Neuronal stem cell (in vitro differentiated cells): Measurements from ENCODE around the gene ABI3BP.

Experiments
- DNase-seq: peaks from one replicate; pipeline ENCODE4 v3.0.0-alpha.2; 2013; ENCODE audit warnings: low spot score
- H2AFZ ChIP-seq: one replicate; pipeline ENCODE4 v1.6.1; 2013; ENCODE audit warnings: mild to moderate bottlenecking, low read length, inconsistent platforms
- H2AK5ac ChIP-seq: 2 replicates; pipeline ENCODE4 v1.6.1; 2013; ENCODE audit warnings: low read depth, mild to moderate bottlenecking, inconsistent platforms, low read length, moderate library complexity, mixed read lengths
- H2BK120ac ChIP-seq: 2 replicates; pipeline ENCODE4 v1.6.1; 2013; ENCODE audit warnings: low read depth, mild to moderate bottlenecking, inconsistent platforms, low read length, moderate library complexity, mixed read lengths
- H2BK12ac ChIP-seq: one replicate; pipeline ENCODE4 v1.6.1; 2013; ENCODE audit warnings: low read length, inconsistent platforms
- H2BK15ac ChIP-seq: 2 replicates; pipeline ENCODE4 v1.6.1; 2013; ENCODE audit warnings: mild to moderate bottlenecking, low read length, inconsistent platforms, mixed read lengths
- H2BK5ac ChIP-seq: one replicate; pipeline ENCODE4 v1.6.1; 2013; ENCODE audit warnings: inconsistent platforms, mild to moderate bottlenecking, low read length, moderate library complexity
- H3K14ac ChIP-seq: one replicate; pipeline ENCODE4 v1.6.1; 2013; ENCODE audit warnings: low read length, inconsistent platforms
- H3K18ac ChIP-seq: 2 replicates; pipeline ENCODE4 v1.6.1; 2013; ENCODE audit warnings: low read length, inconsistent platforms
- H3K23ac ChIP-seq: 2 replicates; pipeline ENCODE4 v1.6.1; 2013; ENCODE audit warnings: low read depth, mild to moderate bottlenecking, mixed read lengths, low read length, inconsistent platforms; ENCODE audit not compliant: poor library complexity
- H3K27ac ChIP-seq: replicated peaks from 3 replicates; pipeline ENCODE4 v1.5.1; 2013; ENCODE audit warnings: low read length, inconsistent platforms
- H3K27me3 ChIP-seq, 3 experiments: 2 replicates each; pipeline ENCODE4 v1.6.1; 2013; ENCODE audit warnings: low read length in 3 of 3, mild to moderate bottlenecking in 2 of 3, inconsistent platforms in 1 of 3, low read depth in 1 of 3, mixed read lengths in 1 of 3, moderate library complexity in 1 of 3; ENCODE audit not compliant: control insufficient read depth in 3 of 3, insufficient read depth in 3 of 3
- H3K36me3 ChIP-seq, 2 donors: replicated peaks in 1 of 2; 2 replicates each; pipeline ENCODE4 v1.6.1; 2013; ENCODE audit warnings: low read length in 2 of 2; ENCODE audit not compliant: control insufficient read depth in 2 of 2, insufficient read depth in 2 of 2
- H3K4ac ChIP-seq: 2 replicates; pipeline ENCODE4 v1.6.1; 2013; ENCODE audit warnings: inconsistent platforms, mild to moderate bottlenecking, low read length, moderate library complexity
- H3K4me1 ChIP-seq, 2 donors: 1 replicate in 1 of 2; 2 replicates in 1 of 2; pipeline ENCODE4 v1.6.1; 2013; ENCODE audit warnings: low read length in 2 of 2, low read depth in 1 of 2; ENCODE audit not compliant: control insufficient read depth in 2 of 2, insufficient read depth in 1 of 2
- H3K4me2 ChIP-seq: one replicate; pipeline ENCODE4 v1.6.1; 2013; ENCODE audit warnings: mild to moderate bottlenecking, low read length, inconsistent platforms; ENCODE audit not compliant: insufficient read depth, poor library complexity, severe bottlenecking
- H3K4me3 ChIP-seq, 2 donors: 2 replicates each; pipeline ENCODE4 v1.5.1; 2013; ENCODE audit warnings: low read length in 2 of 2, mild to moderate bottlenecking in 2 of 2, inconsistent platforms in 1 of 2, moderate library complexity in 1 of 2
- H3K79me1 ChIP-seq: one replicate; pipeline ENCODE4 v1.6.1; 2013; ENCODE audit warnings: low read depth, mild to moderate bottlenecking, inconsistent platforms, low read length, moderate library complexity
- H3K9ac ChIP-seq: one replicate; pipeline ENCODE4 v1.6.1; 2013; ENCODE audit warnings: mild to moderate bottlenecking, low read depth, low read length, inconsistent platforms; ENCODE audit not compliant: poor library complexity
- H3K9me3 ChIP-seq, 2 donors: replicated peaks in 1 of 2; 2 replicates each; pipeline versions ENCODE3 to v1.6.1; 2013; ENCODE audit warnings: low read length in 2 of 2, mild to moderate bottlenecking in 2 of 2, inconsistent platforms in 1 of 2, low read depth in 1 of 2, mixed read lengths in 1 of 2, moderate library complexity in 1 of 2; ENCODE audit not compliant: control insufficient read depth in 2 of 2, insufficient read depth in 1 of 2
- H4K8ac ChIP-seq: one replicate; pipeline ENCODE4 v1.6.1; 2013; ENCODE audit warnings: low read depth, mild to moderate bottlenecking, inconsistent platforms, low read length, moderate library complexity
- H4K91ac ChIP-seq: one replicate; pipeline ENCODE4 v1.6.1; 2013; ENCODE audit warnings: low read length, low read depth, mild to moderate bottlenecking, inconsistent platforms; ENCODE audit not compliant: poor library complexity
- WGBS, 2 donors: extraction: QIAGEN DNeasy Blood & Tissue Kit; methylation state at CpG; one replicate each; pipeline ENCODE4 v1.1.7; 2013; ENCODE audit warnings: missing lambda C conversion rate in 2 of 2, mixed read lengths in 1 of 2; ENCODE audit not compliant: insufficient read length in 2 of 2, insufficient replicate concordance in 1 of 2; ENCODE audit errors: extremely low coverage in 2 of 2; 5-methylcytosine and 5-hydroxymethylcytosine counted together

ABI3BP gene

GRCh38 chr3:100941451-100941850, 51.8 kb downstream of the ABI3BP start:
- Histone ChIP-seq H3K27ac (no peak overlapping the region), H3K27me3 (no peaks in the 10 kb centered on the region), H3K4me1 (no peaks in the 10 kb centered on the region), H4K91ac (no peak overlapping the region), H2BK12ac (no peak overlapping the region), H2BK120ac (no peak overlapping the region), H2BK5ac (no peak overlapping the region), H3K79me1 (no peaks in the 10 kb centered on the region), H2AK5ac (no peak overlapping the region), H2BK15ac (no peak overlapping the region), H3K9ac (no peak overlapping the region), H3K4me2 (no peak overlapping the region), H4K8ac (no peak overlapping the region), H3K4me3 (no peak overlapping the region), H3K23ac (no peak overlapping the region), H3K9me3 (no peaks in the 10 kb centered on the region), H3K18ac (no peak overlapping the region), H3K36me3 (no peaks in the 10 kb centered on the region), H3K14ac (no peak overlapping the region), H3K4ac (no peak overlapping the region), H2AFZ (no peak overlapping the region)
- WGBS, 2 donors, result no CpG with 5 or more reads among the region's 2 CpGs
- no peak for DNase-seq

DNA sequence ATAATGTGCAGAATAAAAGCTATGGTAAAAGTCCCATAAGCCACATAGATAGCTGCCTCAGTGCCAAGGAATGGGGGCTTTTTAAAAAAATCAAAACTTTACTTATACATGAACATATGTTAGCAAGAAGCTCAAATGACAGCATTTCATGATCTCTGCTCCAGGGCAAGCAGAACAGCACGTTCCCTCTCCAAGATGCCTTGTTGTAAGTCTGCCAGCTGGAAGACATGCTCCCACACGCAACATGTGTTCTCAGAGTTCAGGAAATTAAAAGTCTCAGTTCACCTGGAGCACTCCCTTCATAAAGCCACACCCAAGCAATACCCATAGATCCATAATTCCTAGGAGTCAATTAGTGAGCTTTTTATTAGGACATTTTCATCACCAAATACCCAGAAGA, 52.2 kb downstream of the ABI3BP start:
- no peaks in the 10 kb centered on the region for H3K79me1 ChIP-seq
- H3K23ac ChIP-seq, result no peak overlapping the region
- no peak overlapping the region for H2BK12ac ChIP-seq
- H3K4me1 ChIP-seq, result no peaks in the 10 kb centered on the region
- no peak for DNase-seq
- H3K36me3 ChIP-seq, result no peaks in the 10 kb centered on the region
- H3K27ac ChIP-seq, result no peak overlapping the region
- H3K9ac ChIP-seq, result no peak overlapping the region
- no peak overlapping the region for H3K4me2 ChIP-seq
- H3K18ac ChIP-seq, result no peak overlapping the region
- H2BK120ac ChIP-seq, result no peak overlapping the region
- no peak overlapping the region for H2AK5ac ChIP-seq
- no peak overlapping the region for H4K8ac ChIP-seq
- H2BK5ac ChIP-seq, result no peak overlapping the region
- WGBS, 2 donors, result no CpG with 5 or more reads among the region's 2 CpGs
- no peak overlapping the region for H2BK15ac ChIP-seq
- H3K4me3 ChIP-seq, result no peak overlapping the region
- no peak overlapping the region for H3K4ac ChIP-seq
- no peak overlapping the region for H2AFZ ChIP-seq
- H3K14ac ChIP-seq, result no peak overlapping the region
- no peak overlapping the region for H4K91ac ChIP-seq
- H3K9me3 ChIP-seq, result no peaks in the 10 kb centered on the region
- no peaks in the 10 kb centered on the region for H3K27me3 ChIP-seq

DNA sequence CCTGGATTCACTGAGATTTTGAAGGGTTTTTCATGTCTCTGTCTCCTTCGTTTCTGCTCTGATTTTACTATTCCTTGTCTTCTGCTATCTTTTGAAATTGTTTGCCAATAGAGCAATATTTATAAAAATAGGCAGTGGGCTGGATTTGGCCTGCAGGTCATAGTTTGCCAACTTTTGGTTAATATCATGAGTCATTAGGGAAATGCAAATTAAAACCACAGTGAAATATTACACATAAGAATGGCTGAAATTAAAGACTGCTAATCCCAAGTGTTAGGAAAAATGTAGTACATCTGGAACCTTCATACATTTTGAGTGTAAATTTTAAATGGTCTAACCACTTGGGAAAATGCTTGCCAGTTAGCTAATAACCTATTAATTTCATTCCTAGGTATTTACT, 56.3 kb downstream of the ABI3BP start:
- Histone ChIP-seq H4K8ac (no peak overlapping the region), H3K27me3 (no peaks in the 10 kb centered on the region), H3K4me2 (no peak overlapping the region), H2BK120ac (no peak overlapping the region), H4K91ac (no peak overlapping the region), H2BK12ac (no peak overlapping the region), H3K4me1 (no peaks in the 10 kb centered on the region), H3K27ac (no peak overlapping the region), H3K4ac (no peak overlapping the region), H2AFZ (no peak overlapping the region), H3K18ac (no peak overlapping the region), H2AK5ac (no peak overlapping the region), H3K23ac (no peak overlapping the region), H3K9me3 (no peaks in the 10 kb centered on the region), H3K36me3 (no peaks in the 10 kb centered on the region), H3K79me1 (no peaks in the 10 kb centered on the region), H3K14ac (no peak overlapping the region), H3K4me3 (no peak overlapping the region), H2BK5ac (no peak overlapping the region), H3K9ac (no peak overlapping the region), H2BK15ac (no peak overlapping the region)
- WGBS, 2 donors, result no CpG with 5 or more reads among the region's 1 CpG
- DNase-seq, result no peak

- H4K91ac ChIP-seq, result no peak overlapping the region
- DNase-seq, result no peak
- no peak overlapping the region for H4K8ac ChIP-seq
- no peaks in the 10 kb centered on the region for H3K27me3 ChIP-seq
- no peaks in the 10 kb centered on the region for H3K79me1 ChIP-seq
- no peak overlapping the region for H3K18ac ChIP-seq
- no peaks in the 10 kb centered on the region for H3K9me3 ChIP-seq
- H3K36me3 ChIP-seq, result no peaks in the 10 kb centered on the region
- H3K23ac ChIP-seq, result no peak overlapping the region
- no peak overlapping the region for H2BK15ac ChIP-seq
- H3K14ac ChIP-seq, result no peak overlapping the region
- no peak overlapping the region for H2AK5ac ChIP-seq
- H2BK12ac ChIP-seq, result no peak overlapping the region
- H2BK120ac ChIP-seq, result no peak overlapping the region
- H3K4ac ChIP-seq, result no peak overlapping the region
- H2AFZ ChIP-seq, result no peak overlapping the region
- no peak overlapping the region for H2BK5ac ChIP-seq
- no CpG with 5 or more reads among the region's 4 CpGs for WGBS, 2 donors
- no peaks in the 10 kb centered on the region for H3K4me1 ChIP-seq
- no peak overlapping the region for H3K4me2 ChIP-seq
- no peak overlapping the region for H3K4me3 ChIP-seq
- H3K9ac ChIP-seq, result no peak overlapping the region
- no peak overlapping the region for H3K27ac ChIP-seq
Measured at GRCh38 chr3:100932491-100932890, 60.7 kb downstream of the ABI3BP start.
